OCI-M2 (cell line): ENCODE measurements around the gene RFX3.

ENCODE experiments used
- DNase-seq: peaks from one replicate; lab custom pipeline; 2025; ENCODE audit not compliant: unreplicated experiment; lab: John Stamatoyannopoulos, UW

RFX3 gene

GRCh38 chr9:3514786-3515185 lies 11.0 kb downstream of the RFX3 start:
- no peak for DNase-seq

GRCh38 chr9:3513265-3513818 lies 12.5 kb downstream of the RFX3 start:
- no peak for DNase-seq

GRCh38 chr9:3511551-3511950 lies 14.2 kb downstream of the RFX3 start:
- DNase-seq: no peak

GRCh38 chr9:3510796-3511195 lies 15.0 kb downstream of the RFX3 start:
- no peak for DNase-seq

- DNase-seq: no peak
Measured at GRCh38 chr9:3509926-3510325, 15.9 kb downstream of the RFX3 start.

- no peak for DNase-seq
Measured at GRCh38 chr9:3508521-3509291, 17.1 kb downstream of the RFX3 start.

- no peak for DNase-seq
Measured at GRCh38 chr9:3508078-3508431, 17.7 kb downstream of the RFX3 start.

GRCh38 chr9:3507395-3508077 lies 18.3 kb downstream of the RFX3 start:
- DNase-seq: no peak

GRCh38 chr9:3506164-3506563 lies 19.6 kb downstream of the RFX3 start:
- no peak for DNase-seq

- DNase-seq: no peak
Measured at GRCh38 chr9:3502560-3503398, 23.0 kb downstream of the RFX3 start.

- no peak for DNase-seq
Measured at GRCh38 chr9:3500044-3500443, 25.8 kb downstream of the RFX3 start.

GRCh38 chr9:3498691-3499090 lies 27.1 kb downstream of the RFX3 start:
- DNase-seq: no peak

GRCh38 chr9:3497857-3498256 lies 27.9 kb downstream of the RFX3 start:
- DNase-seq: no peak

- DNase-seq: no peak
Measured at GRCh38 chr9:3497401-3497800, 28.4 kb downstream of the RFX3 start.

- DNase-seq: no peak
Measured at GRCh38 chr9:3495855-3496254, 29.9 kb downstream of the RFX3 start.

- no peak for DNase-seq
Measured at GRCh38 chr9:3492214-3492613, 33.6 kb downstream of the RFX3 start.

GRCh38 chr9:3491450-3491849 lies 34.4 kb downstream of the RFX3 start:
- DNase-seq: no peak

GRCh38 chr9:3490957-3491356 lies 34.8 kb downstream of the RFX3 start:
- no peak for DNase-seq

- DNase-seq: no peak
Measured at GRCh38 chr9:3482578-3482977, 43.2 kb downstream of the RFX3 start.

- no peak for DNase-seq
Measured at GRCh38 chr9:3480353-3480655, 45.5 kb downstream of the RFX3 start.

- DNase-seq: no peak
Measured at GRCh38 chr9:3479514-3480352, 46.1 kb downstream of the RFX3 start.
